Stomach (tissue), 9 donors: ENCODE data around the gene OBP2A. TPM values are rescaled to one million over a fixed set of nuclear protein-coding genes. Genes with fewer than 3 reads are reported as not detected.
A peak's percentile ranks its signal among the peaks of the same experiment; 100 is the strongest.

ENCODE experiments used
- DNase-seq, 2 donors: peaks; one replicate each; pipeline versions ENCODE4 v3.0.0 to v3.0.0-alpha.2; 2013 to 2019
- H3K27ac ChIP-seq, 5 donors: fragments of 200-600 bp in 4 of 5; sonication (generic) in 4 of 5; one replicate each; pipeline ENCODE4 v1.5.1; 2013 to 2019; ENCODE audit warnings: mild to moderate bottlenecking in 1 of 5, moderate library complexity in 1 of 5
- H3K27me3 ChIP-seq, 3 donors: fragments of 200-600 bp; sonication (generic); one replicate each; pipeline ENCODE4 v1.5.1; 2017 to 2019; ENCODE audit warnings: mixed run types in 1 of 3
- H3K36me3 ChIP-seq, 4 donors: fragments of 200-600 bp; sonication (generic); 1 replicate in 3 of 4; 2 replicates in 1 of 4; pipeline ENCODE4 v1.5.1; 2016 to 2019
- H3K4me1 ChIP-seq, 4 donors: fragments of 200-600 bp; sonication (generic); one replicate each; pipeline ENCODE4 v1.5.1; 2016 to 2019
- H3K4me3 ChIP-seq, 4 donors: fragments of 200-600 bp; sonication (generic) in 3 of 4; one replicate each; pipeline ENCODE4 v1.5.1; 2016 to 2019; ENCODE audit warnings: mild to moderate bottlenecking in 1 of 4
- H3K9me3 ChIP-seq, 4 donors: fragments of 200-600 bp; sonication (generic); one replicate each; pipeline ENCODE4 v1.5.1; 2016 to 2019
- EP300 ChIP-seq: sonication (generic); formaldehyde crosslinking; IDR thresholded peaks from one replicate; pipeline ENCODE4 v1.6.1; 2017; ENCODE audit warnings: antibody characterized with exemption
- POLR2A ChIP-seq, 4 donors: fragments of 450-650 bp; IDR thresholded peaks; one replicate each; pipeline ENCODE4 v1.6.1; 2016; ENCODE audit warnings: antibody characterized with exemption in 4 of 4, control low read depth in 2 of 4, mild to moderate bottlenecking in 1 of 4, moderate library complexity in 1 of 4
- POLR2AphosphoS5 ChIP-seq, 3 donors: sonication (generic); formaldehyde crosslinking; IDR thresholded peaks; one replicate each; pipeline ENCODE4 v1.6.1; 2016; ENCODE audit warnings: antibody characterized with exemption in 3 of 3
- WGBS, 5 donors: extraction: QIAGEN DNeasy Blood & Tissue Kit in 3 of 5; methylation state at CpG; one replicate each; pipeline versions ENCODE4 v1.1.5 to v1.1.7; 2013 to 2018; 5-methylcytosine and 5-hydroxymethylcytosine counted together
- intact Hi-C: fragments of 100-400 bp; cut with DNase I; formaldehyde crosslinking; loops from one replicate; pipeline ENCODE4 v1.15.1; 2023; ENCODE audit warnings: low total_unique reads
- polyA plus RNA-seq, 3 donors: library from polyadenylated mRNA; stranded (reverse); fragments of 200-250 nt; gene quantifications; one replicate each; pipeline ENCODE4 v1.2.3, GENCODE V29; 2013
- total RNA-seq, 5 donors: library from RNA; depleted of rRNA; stranded (reverse); fragments of >200 nt; gene quantifications; one replicate each; pipeline versions ENCODE4 v1.1.0 to v1.2.3, GENCODE V29; 2014 to 2016
- TF ChIP-seq, protein P1 (sequence below), 7 experiments: fragments of 450-650 bp in 4 of 7; fragments of 200-600 bp in 3 of 7; sonication (generic) in 3 of 7; IDR thresholded peaks; one replicate each; pipeline ENCODE4 v1.5.1; 2016 to 2019; ENCODE audit warnings: antibody characterized with exemption in 7 of 7, control low read depth in 2 of 7, mild to moderate bottlenecking in 1 of 7
- donor health status: healthy with polysubstance abuse.
- donor health status: Bipolar disorder and iron deficiency.
- donor health status: healthy.

OBP2A gene
- total and polyA plus RNA-seq, 8 donors = not detected

DNA sequence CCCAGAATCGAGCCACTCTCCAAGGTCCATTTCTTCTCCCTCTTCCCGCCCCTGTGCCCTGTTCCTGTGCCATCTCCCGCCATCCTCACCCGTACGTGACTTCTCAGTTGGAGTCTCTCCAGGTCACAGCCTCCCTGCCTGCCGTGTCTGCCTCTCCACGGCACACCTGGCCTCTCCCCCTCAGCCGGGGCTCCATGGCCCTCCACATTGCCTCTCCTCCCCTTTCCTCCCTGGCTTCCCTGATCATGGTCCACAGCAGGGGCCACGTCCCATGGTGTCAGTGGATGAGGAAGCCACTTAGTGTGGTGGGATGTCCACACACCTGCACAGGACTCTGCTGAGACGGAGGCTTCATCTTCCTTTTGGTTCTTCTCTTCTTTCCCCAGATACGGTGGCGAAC is 17.9 kb downstream of the OBP2A start:
- intact Hi-C loops = no loop called here
- TF ChIP-seq POLR2AphosphoS5 (IDR thresholded peaks at IDR 0.05) = no peak
- no peak for TF ChIP-seq EP300
- TF ChIP-seq POLR2A (IDR thresholded peaks at IDR 0.05) = no peak
- TF ChIP-seq, protein P1, sequence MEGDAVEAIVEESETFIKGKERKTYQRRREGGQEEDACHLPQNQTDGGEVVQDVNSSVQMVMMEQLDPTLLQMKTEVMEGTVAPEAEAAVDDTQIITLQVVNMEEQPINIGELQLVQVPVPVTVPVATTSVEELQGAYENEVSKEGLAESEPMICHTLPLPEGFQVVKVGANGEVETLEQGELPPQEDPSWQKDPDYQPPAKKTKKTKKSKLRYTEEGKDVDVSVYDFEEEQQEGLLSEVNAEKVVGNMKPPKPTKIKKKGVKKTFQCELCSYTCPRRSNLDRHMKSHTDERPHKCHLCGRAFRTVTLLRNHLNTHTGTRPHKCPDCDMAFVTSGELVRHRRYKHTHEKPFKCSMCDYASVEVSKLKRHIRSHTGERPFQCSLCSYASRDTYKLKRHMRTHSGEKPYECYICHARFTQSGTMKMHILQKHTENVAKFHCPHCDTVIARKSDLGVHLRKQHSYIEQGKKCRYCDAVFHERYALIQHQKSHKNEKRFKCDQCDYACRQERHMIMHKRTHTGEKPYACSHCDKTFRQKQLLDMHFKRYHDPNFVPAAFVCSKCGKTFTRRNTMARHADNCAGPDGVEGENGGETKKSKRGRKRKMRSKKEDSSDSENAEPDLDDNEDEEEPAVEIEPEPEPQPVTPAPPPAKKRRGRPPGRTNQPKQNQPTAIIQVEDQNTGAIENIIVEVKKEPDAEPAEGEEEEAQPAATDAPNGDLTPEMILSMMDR (IDR thresholded peaks at IDR 0.05) = no peak
- Histone ChIP-seq H3K9me3 (peaks cover 3 to 16% (median 8%) of the 10 kb centered on the region in 4 donors), H3K36me3 (no peaks in the 10 kb centered on the region), H3K4me1 (no peaks in the 10 kb centered on the region), H3K27ac (no peak overlapping the region), H3K4me3 (no peak overlapping the region), H3K27me3 (peaks cover 0 to 73% (median 26%) of the 10 kb centered on the region in 3 donors)
- DNase-seq = peak in 1 of 2 donors; percentile 21
- 72 to 77% (median 76%) methylated on average over 12 of the region's 12 CpGs for WGBS, 5 donors

DNA sequence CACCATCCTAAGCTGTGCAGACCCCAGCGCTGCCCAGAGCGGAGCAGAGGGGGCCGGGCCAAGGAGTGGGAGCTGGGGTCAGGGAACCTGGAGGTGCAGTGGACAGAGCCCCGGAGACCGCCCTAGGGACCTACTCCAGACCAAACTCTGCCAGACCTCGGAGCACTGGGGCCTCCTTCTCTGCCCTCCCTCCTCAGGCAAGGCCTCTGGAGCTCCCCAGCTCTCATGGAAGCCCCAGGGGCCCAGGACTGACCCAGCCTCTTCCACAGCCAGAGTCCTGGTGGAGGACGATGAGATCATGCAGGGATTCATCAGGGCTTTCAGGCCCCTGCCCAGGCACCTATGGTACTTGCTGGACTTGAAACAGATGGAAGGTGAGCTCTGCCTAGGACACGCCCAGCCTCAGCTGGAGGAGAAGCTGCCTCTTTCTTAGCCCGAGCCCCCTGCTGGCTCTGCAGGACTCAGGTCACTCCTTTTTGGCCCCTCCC is 19.3 kb downstream of the OBP2A start:
- TF ChIP-seq POLR2A (IDR thresholded peaks at IDR 0.05) = no peak
- TF ChIP-seq, protein P1 (IDR thresholded peaks at IDR 0.05) = no peak
- TF ChIP-seq POLR2AphosphoS5 (IDR thresholded peaks at IDR 0.05) = no peak
- no peak for TF ChIP-seq EP300
- no peak overlapping the region for H3K4me3 ChIP-seq
- 69 to 100% (median 72%) methylated on average over 2 to 9 of the region's 9 CpGs for WGBS, 5 donors
- peak in 1 of 2 donors; percentile 16 for DNase-seq
- intact Hi-C loops = no loop called here
- H3K27ac ChIP-seq = no peak overlapping the region
- no peaks in the 10 kb centered on the region for H3K36me3 ChIP-seq
- H3K9me3 ChIP-seq = peaks cover 3 to 25% (median 16%) of the 10 kb centered on the region in 4 donors
- H3K27me3 ChIP-seq = peaks cover 0 to 64% (median 28%) of the 10 kb centered on the region in 3 donors
- H3K4me1 ChIP-seq = no peaks in the 10 kb centered on the region

DNA sequence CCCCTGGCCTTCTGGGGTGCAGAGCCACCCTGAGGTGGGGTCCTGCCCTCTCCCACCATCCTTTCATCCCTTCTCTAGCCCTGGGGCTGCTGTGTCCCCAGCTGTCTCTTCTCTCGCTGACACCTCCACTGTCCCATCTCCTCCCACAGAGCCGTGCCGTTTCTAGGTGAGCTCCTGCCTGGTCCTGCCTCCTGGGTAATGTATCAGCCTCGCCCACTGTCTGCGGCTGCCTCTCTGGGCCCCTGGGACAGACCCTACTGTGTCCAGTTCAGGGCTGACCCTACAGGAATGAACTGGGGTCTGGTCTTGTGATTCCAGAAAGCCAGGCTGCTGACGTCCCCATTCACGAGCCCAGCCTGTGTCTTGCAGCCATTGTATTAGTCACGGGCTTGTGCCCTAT is 19.7 kb downstream of the OBP2A start:
- WGBS, 5 donors = 50 to 58% (median 52%) methylated on average over 8 of the region's 8 CpGs
- TF ChIP-seq, protein P1 (IDR thresholded peaks at IDR 0.05) = no peak
- TF ChIP-seq POLR2AphosphoS5 (IDR thresholded peaks at IDR 0.05) = no peak

DNA sequence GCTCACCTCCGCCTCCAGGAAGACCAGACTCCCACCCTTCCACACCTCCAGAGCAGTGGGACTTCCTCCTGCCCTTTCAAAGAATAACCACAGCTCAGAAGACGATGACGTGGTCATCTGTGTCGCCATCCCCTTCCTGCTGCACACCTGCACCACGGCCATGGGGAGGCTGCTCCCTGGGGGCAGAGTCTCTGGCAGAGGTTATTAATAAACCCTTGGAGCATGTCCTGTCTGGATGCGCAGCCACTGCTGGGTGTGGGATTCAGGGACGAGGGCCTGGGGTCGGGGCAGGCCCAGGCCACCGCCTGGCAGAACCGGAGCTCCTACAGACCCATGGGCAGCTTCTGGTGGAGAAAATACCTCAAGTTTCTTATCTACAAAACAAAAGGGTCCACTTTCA is 20.6 kb downstream of the OBP2A start:
- TF ChIP-seq EP300 (no peak), POLR2AphosphoS5 (IDR thresholded peaks at IDR 0.05) (no peak)
- peak in 1 of 2 donors; percentile 18 for DNase-seq
- peaks cover 3 to 22% (median 14%) of the 10 kb centered on the region in 4 donors for H3K9me3 ChIP-seq
- H3K4me3 ChIP-seq = no peak overlapping the region
- H3K27me3 ChIP-seq = peaks cover 0 to 53% (median 28%) of the 10 kb centered on the region in 3 donors
- H3K36me3 ChIP-seq = no peaks in the 10 kb centered on the region
- no peak overlapping the region for H3K27ac ChIP-seq
- WGBS, 5 donors = 71 to 73% (median 72%) methylated on average over 10 of the region's 10 CpGs
- no peaks in the 10 kb centered on the region for H3K4me1 ChIP-seq
- intact Hi-C loops = no loop called here

More for the DNA sequence above, 19.7 kb downstream of the OBP2A start:
- H3K4me3 ChIP-seq = no peak overlapping the region
- H3K4me1 ChIP-seq = no peaks in the 10 kb centered on the region
- DNase-seq = peak in 1 of 2 donors; percentile 15
- peaks cover 0 to 62% (median 28%) of the 10 kb centered on the region in 3 donors for H3K27me3 ChIP-seq
- no peaks in the 10 kb centered on the region for H3K36me3 ChIP-seq
- H3K27ac ChIP-seq = no peak overlapping the region
- intact Hi-C loops = no loop called here
- H3K9me3 ChIP-seq = peaks cover 3 to 25% (median 16%) of the 10 kb centered on the region in 4 donors

DNA sequence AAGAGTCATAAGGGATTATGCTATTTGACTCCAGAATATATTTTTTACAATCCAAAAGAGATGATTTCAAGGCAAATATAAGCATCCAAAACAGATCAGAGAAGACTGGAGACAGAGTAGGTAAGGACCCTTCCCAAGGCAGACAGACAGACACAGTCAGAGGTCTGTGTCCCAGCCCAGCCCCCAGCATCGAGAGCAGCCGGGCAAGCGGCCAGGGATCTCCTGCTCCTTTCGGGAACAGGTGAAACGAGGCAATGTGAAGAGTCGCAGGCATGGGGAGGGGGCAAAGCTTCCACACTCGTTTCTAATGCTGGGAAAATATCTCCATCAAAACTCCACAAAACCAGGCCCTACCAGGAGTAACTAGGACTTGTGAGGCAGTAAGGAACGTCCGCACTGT is 21.4 kb downstream of the OBP2A start:
- Histone ChIP-seq H3K36me3 (no peaks in the 10 kb centered on the region), H3K27ac (no peak overlapping the region), H3K27me3 (peaks cover 0 to 45% (median 22%) of the 10 kb centered on the region in 3 donors), H3K4me1 (no peaks in the 10 kb centered on the region), H3K9me3 (peaks cover 0 to 14% (median 11%) of the 10 kb centered on the region in 4 donors), H3K4me3 (no peak overlapping the region)
- no peak for TF ChIP-seq POLR2AphosphoS5 (IDR thresholded peaks at IDR 0.05)
- TF ChIP-seq POLR2A (IDR thresholded peaks at IDR 0.05) = no peak
- TF ChIP-seq, protein P1 (IDR thresholded peaks at IDR 0.05) = no peak
- no peak for TF ChIP-seq EP300
- intact Hi-C loops = no loop called here
- WGBS, 5 donors = 51 to 62% (median 58%) methylated on average over 9 of the region's 9 CpGs
- no peak for DNase-seq
